Esophagus squamous epithelium (tissue), 5 donors: ENCODE results near the gene CNOT8. TPM values are rescaled to one million over a fixed set of nuclear protein-coding genes. Genes with fewer than 3 reads are reported as not detected.

ENCODE experiments used
- DNase-seq: peaks from one replicate; lab custom pipeline; 2025; lab: John Stamatoyannopoulos, UW
- H3K27ac ChIP-seq, 4 donors: fragments of 200-600 bp; sonication (generic); one replicate each; pipeline ENCODE4 v1.5.1; 2016 to 2019; ENCODE audit warnings: mild to moderate bottlenecking in 1 of 4
- H3K27me3 ChIP-seq, 4 donors: fragments of 200-600 bp; sonication (generic); 1 replicate in 3 of 4; 2 replicates in 1 of 4; pipeline versions ENCODE4 v1.5.1 to v1.6.0; 2017 to 2021; ENCODE audit warnings: antibody characterized with exemption in 1 of 4
- H3K36me3 ChIP-seq, 3 donors: fragments of 200-600 bp; sonication (generic); one replicate each; pipeline ENCODE4 v1.5.1; 2016 to 2019
- H3K4me1 ChIP-seq, 3 donors: fragments of 200-600 bp; sonication (generic); one replicate each; pipeline ENCODE4 v1.5.1; 2017 to 2019
- H3K4me3 ChIP-seq, 4 donors: fragments of 200-600 bp; sonication (generic); 1 replicate in 3 of 4; 2 replicates in 1 of 4; pipeline ENCODE4 v1.5.1; 2016 to 2019; ENCODE audit warnings: mild to moderate bottlenecking in 2 of 4, moderate library complexity in 1 of 4
- H3K9me3 ChIP-seq, 3 donors: fragments of 200-600 bp; sonication (generic); one replicate each; pipeline ENCODE4 v1.5.1; 2016 to 2019
- CTCF ChIP-seq, 6 experiments: fragments of 450-650 bp in 4 of 6; fragments of 200-600 bp in 2 of 6; sonication (generic) in 2 of 6; IDR thresholded peaks; one replicate each; pipeline ENCODE4 v1.5.1; 2016 to 2019; ENCODE audit warnings: antibody characterized with exemption in 6 of 6, mild to moderate bottlenecking in 4 of 6, moderate library complexity in 4 of 6
- POLR2A ChIP-seq, 4 donors: fragments of 450-650 bp; IDR thresholded peaks; one replicate each; pipeline ENCODE4 v1.6.1; 2017; ENCODE audit warnings: antibody characterized with exemption in 4 of 4, mild to moderate bottlenecking in 4 of 4, moderate library complexity in 3 of 4
- WGBS, 2 donors: methylation state at CpG; one replicate each; pipeline ENCODE4 v1.1.5; 2018; 5-methylcytosine and 5-hydroxymethylcytosine counted together
- intact Hi-C: fragments of 100-400 bp; cut with DNase I; formaldehyde crosslinking; loops from one replicate; pipeline ENCODE4 v1.15.0; 2022
- total RNA-seq, 4 donors: library from RNA; depleted of rRNA; stranded (reverse); fragments of >200 nt; gene quantifications; one replicate each; pipeline ENCODE4 v1.1.0, GENCODE V29; 2016
- donor health status: DM: yes; HTN: yes; CAD: no.

The CNOT8 gene
- total RNA-seq: 10 to 100 TPM; 32.8 to 55.0 (median 40.3) TPM

- peaks cover 0 to 56% (median 38%) of the 10 kb centered on the region in 3 donors for H3K4me1 ChIP-seq
- H3K36me3 ChIP-seq: peaks cover 0 to 19% (median 0%) of the 10 kb centered on the region in 3 donors
- 0 to 3% methylated on average over 10 to 21 of the region's 65 CpGs for WGBS, 2 donors
- peak; percentile 96 for DNase-seq
- peak within 1 kb of the TSS; percentile 62 to 93 (median 82) for H3K4me3 ChIP-seq
- H3K27me3 ChIP-seq: no peaks in the 10 kb centered on the region
- TF ChIP-seq POLR2A (IDR thresholded peaks at IDR 0.05): peak in 3 of 4 donors; percentile 81 to 96 (median 96)
- no peak for TF ChIP-seq CTCF (IDR thresholded peaks at IDR 0.05)
- H3K27ac ChIP-seq: peak within 1 kb of the TSS; percentile 94 to 100 (median 98)
- intact Hi-C loops: no loop called here
- H3K9me3 ChIP-seq: no peaks in the 10 kb centered on the region
Measured at GRCh38 chr5:154858297-154858971, at the start of gene CNOT8. Gene CNOT8, plus strand, starts transcription at chr5:154858627. Its CDS starts 4,652 bp downstream, at chr5:154863279.

- intact Hi-C loops: loop anchor here (5.0 to 10.0 kb wide), 2 partner anchors 56 to 159 kb away; partner anchors contain the start of gene LARP1
- 67 to 87% methylated on average over 3 to 7 of the region's 7 CpGs for WGBS, 2 donors
- Histone ChIP-seq H3K4me3 (no peak overlapping the region), H3K9me3 (no peaks in the 10 kb centered on the region), H3K27me3 (no peaks in the 10 kb centered on the region), H3K27ac (no peak overlapping the region), H3K36me3 (peaks cover 24 to 100% (median 43%) of the 10 kb centered on the region in 3 donors), H3K4me1 (no peaks in the 10 kb centered on the region)
- DNase-seq: no peak
- TF ChIP-seq POLR2A (IDR thresholded peaks at IDR 0.05) (no peak), CTCF (IDR thresholded peaks at IDR 0.05) (no peak)
Measured at GRCh38 chr5:154811239-154811638, 47.2 kb upstream of the CNOT8 start.

- H3K36me3 ChIP-seq: peaks cover 24 to 100% (median 41%) of the 10 kb centered on the region in 3 donors
- no peaks in the 10 kb centered on the region for H3K27me3 ChIP-seq
- TF ChIP-seq CTCF (IDR thresholded peaks at IDR 0.05) (peak; percentile 81 to 92 (median 87)), POLR2A (IDR thresholded peaks at IDR 0.05) (no peak)
- H3K4me3 ChIP-seq: no peak overlapping the region
- intact Hi-C loops: loop anchor here (5.0 to 10.0 kb wide), 2 partner anchors 57 to 160 kb away; partner anchors contain the start of gene LARP1
- no peaks in the 10 kb centered on the region for H3K4me1 ChIP-seq
- WGBS, 2 donors: 20 to 49% methylated on average over 1 to 3 of the region's 3 CpGs
- no peaks in the 10 kb centered on the region for H3K9me3 ChIP-seq
- H3K27ac ChIP-seq: no peak overlapping the region
- no peak for DNase-seq
Measured at GRCh38 chr5:154811653-154812465, 46.6 kb upstream of the CNOT8 start.

GRCh38 chr5:154813158-154813557 is 45.3 kb upstream of the CNOT8 start:
- H3K27ac ChIP-seq: no peak overlapping the region
- H3K4me1 ChIP-seq: no peaks in the 10 kb centered on the region
- TF ChIP-seq CTCF (IDR thresholded peaks at IDR 0.05) (no peak), POLR2A (IDR thresholded peaks at IDR 0.05) (no peak)
- no peaks in the 10 kb centered on the region for H3K27me3 ChIP-seq
- 70 to 71% methylated on average over 4 of the region's 4 CpGs for WGBS, 2 donors
- DNase-seq: no peak
- no peaks in the 10 kb centered on the region for H3K9me3 ChIP-seq
- intact Hi-C loops: loop anchor here (5.0 to 10.0 kb wide), 2 partner anchors 58 to 161 kb away; partner anchors contain the start of gene LARP1
- no peak overlapping the region for H3K4me3 ChIP-seq
- H3K36me3 ChIP-seq: peaks cover 22 to 100% (median 41%) of the 10 kb centered on the region in 3 donors
